Medulla oblongata (tissue), 1 donor: ENCODE measurements around the gene RUNDC1.
"Not testable (repeated sequence)": the region's sequence is repeated elsewhere in the genome, so short reads cannot be mapped to it uniquely, and the experiment has no call there.

Experiments
- DNase-seq: peaks from one replicate; pipeline ENCODE4 v3.0.0-alpha.2; 2015; ENCODE audit errors: extremely low spot score

The RUNDC1 gene

DNA sequence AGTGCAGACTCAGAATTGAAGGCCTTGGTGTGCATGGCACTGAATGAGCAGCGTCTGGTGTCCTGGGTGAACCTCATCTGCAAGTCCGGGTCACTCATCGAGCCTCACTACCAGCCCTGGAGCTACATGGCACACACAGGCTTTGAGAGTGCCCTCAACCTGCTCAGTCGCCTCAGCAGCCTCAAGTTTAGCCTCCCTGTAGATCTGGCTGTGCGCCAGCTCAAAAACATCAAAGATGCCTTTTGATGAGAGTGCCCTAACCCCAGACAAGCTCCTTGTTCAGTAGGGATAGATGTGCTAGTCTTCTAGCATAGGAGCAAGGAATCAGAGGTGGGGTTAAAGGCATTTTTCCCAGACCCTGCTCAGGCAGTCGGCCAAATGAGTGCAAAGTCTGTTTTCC is 11.1 kb downstream of the RUNDC1 start:
- DNase-seq, result no peak

DNA sequence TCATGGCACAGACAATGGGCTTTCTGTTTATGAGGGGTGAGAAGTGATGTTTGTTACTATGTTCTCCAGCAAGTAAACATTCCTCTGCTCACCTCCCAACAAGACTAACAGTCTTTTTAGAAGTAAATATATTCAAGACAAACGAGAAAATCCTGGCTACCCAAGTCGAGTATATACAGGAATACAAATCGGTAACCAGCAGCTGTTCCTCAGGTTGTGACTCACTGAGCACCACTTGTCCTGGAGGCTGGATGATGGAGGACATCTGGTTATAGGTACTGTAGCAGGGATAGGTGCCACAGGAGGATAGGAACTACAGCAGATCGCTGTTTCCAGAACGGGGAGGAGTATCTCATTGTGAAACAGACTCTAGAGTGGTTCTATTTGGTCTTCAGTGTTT is 12.5 kb downstream of the RUNDC1 start:
- DNase-seq, result no peak

DNA sequence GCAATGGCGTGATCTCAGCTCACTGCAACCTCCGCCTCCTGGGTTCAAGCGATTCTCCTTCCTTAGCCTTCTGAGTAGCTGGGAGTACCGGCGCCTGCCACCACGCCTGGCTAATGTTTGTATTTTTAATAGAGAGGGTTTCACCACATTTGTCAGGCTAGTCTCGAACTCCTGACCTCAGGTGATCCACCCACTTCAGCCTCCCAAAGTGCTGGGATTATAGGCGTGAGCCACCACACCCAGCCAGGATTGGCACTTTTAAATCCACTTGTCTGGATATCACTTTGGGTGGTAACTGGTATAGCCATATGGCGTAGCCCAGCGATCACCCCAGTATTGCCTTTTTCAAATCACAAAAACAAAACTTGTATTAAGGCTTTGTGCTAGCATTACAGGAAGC is 13.5 kb downstream of the RUNDC1 start:
- not testable (repeated sequence) for DNase-seq

DNA sequence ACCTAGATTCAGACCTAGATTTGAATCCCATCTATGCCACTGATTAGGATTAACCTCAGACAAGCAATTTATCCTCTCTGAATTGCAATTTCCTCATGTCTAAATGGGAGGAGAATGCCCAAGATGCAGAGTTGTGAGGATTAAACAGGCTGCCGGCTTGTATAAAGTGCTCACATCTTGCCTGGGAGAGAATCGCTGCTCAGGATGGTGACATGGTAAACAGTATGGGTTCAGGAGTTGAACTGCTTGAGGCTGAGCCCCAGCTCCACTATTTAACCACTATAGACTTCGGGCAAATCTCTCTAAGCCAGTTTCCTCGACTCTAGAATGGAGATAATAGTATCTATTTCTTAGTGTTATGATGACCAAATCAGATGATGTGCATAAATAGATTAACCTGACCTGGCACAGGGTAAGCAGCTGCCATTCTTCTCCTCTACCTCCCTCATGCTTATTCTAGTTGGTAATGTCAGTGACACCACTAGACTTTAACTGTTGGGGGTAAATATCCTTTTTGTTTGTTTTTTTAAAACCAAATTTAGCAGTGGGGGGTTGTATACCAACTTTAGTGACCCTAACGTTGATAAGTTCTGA is 17.1 kb downstream of the RUNDC1 start:
- no peak for DNase-seq

DNA sequence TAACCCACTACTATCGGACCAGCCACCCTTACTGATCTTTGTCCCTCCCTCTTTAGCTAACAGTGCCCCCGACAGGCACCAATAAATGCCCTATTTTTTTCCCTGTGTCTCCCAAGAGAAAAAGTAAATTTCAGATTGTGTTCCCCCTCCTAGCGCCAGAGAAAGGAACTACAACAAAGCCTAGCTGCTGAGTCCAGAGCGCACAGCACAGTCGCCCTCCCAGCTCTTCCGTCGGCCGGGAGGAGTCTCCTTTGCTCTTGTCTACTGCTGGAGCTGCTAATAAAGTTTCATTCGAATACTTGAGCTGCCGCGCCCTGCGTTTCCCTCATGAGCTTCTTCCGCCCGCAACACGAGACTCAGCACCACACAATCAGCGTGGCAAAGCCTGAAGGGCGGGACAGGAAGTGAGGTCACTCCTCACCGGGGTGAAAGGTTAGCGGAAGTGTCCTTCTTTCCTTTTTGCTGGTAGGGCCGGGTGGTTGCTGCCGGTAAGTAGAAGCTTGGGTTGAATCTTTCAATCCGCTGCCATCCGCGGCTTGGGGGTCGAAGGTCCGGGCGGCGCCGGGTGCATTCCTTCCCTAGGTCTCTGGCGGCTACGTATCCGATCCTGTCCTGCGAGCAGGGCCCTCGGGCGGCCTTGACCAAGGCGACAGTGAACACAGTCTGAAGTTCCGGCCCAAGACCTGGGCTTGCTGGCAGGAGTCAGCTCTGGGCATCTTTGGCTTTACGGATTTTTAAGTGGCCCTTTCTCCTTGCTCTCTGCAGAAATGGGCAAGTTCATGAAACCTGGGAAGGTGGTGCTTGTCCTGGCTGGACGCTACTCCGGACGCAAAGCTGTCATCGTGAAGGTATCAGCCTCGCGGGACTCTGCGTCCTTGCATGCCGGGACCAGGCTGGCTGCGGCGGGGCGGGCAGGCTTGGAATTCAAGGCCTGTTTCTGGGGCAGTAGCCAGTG is 17.9 kb downstream of the RUNDC1 start, which contains the start of gene RPL27:
Gene RPL27 (plus strand): TSS at position 436 of the 955 bp plus-strand sequence. CDS start 332 bp downstream, at position 768.
- peak; percentile 100 for DNase-seq

DNA sequence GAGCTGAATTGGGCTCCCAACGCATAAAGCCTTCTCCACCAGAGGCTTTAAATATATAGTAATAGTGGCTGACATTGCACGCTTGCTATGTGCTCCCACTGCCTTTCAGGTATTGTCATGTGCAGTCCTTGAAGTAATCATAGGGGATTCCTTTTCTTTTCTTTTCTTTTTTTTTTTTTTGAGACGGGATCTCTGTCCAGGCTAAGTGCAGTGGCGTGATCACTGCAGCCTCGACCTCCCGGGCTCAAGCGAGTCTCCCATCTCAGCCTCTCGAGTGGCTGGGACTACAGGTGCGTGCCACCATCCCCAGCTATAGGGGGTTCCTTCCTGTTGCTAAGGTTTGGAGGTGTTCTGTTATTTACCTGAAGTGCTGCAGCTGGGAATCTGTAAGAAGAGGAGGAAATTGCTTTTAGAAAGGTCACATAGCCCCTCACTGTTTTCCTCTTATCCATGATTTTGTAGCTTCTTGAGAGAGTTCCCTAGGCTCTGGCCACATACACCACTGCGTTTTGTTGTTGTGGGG is 18.7 kb downstream of the RUNDC1 start:
- DNase-seq, result no peak

DNA sequence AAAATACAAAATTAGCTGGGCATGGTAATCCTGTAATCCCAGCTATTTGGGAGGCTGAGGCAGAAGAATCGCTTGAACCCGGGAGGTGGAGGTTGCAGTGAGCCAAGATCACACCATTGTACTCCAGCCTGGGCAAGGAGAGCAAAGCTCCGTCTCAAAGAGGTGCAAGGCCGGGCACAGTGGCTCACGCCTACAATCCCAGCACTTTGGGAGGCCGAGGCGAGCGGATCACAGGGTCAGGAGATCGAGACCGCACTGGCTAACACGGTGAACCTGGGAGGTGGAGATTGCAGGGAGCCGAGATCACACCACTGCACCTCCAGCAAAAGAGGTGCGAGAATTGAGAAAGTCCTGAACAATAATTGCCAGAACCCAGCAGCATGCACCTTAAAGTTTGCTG is 20.5 kb downstream of the RUNDC1 start:
- not testable (repeated sequence) for DNase-seq

DNA sequence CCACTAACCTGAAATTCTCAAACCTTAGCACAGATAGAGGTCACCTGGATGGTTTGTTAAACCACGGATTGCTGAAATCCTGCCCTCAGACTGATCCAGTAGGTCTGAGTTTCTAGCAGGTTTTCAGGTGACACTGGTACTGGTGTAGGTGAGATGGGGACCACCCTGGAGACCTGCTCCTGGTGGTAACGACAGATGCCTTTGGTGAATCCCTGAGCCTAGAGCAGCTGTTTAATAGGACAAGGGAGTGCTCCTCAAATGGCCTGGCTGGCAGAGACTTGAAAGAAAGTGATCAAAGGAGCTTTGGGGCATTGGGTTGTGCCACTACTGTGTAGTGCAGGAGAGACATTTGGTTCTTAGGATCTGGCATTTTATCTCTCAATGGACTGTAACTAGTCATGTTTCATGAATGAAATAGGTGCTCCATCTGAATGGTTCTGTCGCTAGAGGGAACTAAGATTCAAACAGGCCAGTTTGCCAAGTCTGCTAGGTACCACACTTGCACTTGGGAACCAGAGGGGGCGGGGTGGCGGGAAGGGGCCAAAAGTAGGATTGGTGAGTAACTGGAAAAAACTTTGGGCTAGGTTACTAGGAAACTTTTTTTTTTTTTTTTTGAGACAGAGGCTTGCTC is 23.3 kb downstream of the RUNDC1 start:
- no peak for DNase-seq

DNA sequence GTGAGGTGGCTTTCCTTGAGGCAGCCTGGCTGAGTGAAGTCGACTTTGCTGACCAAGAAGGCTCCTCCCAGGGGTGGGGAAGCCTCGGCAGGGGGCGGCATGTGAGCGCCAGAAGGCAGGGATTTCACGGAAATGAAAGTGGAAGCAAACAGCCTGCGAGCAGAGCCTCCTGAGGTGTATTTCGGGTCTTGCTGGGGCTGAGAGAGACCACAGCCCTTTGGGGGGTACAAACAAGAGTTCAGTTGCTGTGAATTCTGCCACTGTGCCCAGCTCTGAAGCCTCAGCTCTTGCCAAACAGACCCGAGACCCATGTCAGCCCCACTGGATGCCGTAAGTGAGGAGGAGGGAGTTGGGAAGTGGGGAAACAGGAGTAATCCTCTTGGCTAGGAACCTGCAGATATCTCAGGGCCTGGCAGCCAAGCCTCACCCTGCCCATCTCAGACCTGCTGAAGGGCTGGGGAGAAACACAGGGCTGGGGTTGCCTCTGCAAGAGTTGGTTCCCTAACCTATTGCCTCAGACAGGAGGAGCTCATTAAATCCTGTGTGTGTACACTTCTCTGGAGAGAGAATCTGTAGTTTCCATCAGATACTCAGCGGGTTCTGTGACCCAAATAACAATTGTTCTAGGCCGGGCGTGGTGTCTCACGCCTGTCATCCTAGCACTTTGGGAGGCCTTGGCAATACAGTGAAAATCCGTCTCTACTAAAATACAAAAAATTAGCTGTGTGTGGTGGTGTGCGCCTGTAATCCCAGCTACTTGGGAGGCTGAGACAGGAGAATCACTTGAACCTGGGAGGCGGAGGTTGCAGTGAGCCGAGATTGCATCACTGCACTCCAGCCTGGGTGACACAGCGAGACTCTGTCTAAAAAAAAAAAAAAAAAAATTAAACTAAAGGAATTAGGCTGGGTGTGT is 26.5 kb downstream of the RUNDC1 start, which contains the start of gene IFI35:
Gene IFI35 (plus strand): TSS at position 146 of the 913 bp plus-strand sequence. CDS start 164 bp downstream, at position 310.
- DNase-seq, result peak; percentile 89

DNA sequence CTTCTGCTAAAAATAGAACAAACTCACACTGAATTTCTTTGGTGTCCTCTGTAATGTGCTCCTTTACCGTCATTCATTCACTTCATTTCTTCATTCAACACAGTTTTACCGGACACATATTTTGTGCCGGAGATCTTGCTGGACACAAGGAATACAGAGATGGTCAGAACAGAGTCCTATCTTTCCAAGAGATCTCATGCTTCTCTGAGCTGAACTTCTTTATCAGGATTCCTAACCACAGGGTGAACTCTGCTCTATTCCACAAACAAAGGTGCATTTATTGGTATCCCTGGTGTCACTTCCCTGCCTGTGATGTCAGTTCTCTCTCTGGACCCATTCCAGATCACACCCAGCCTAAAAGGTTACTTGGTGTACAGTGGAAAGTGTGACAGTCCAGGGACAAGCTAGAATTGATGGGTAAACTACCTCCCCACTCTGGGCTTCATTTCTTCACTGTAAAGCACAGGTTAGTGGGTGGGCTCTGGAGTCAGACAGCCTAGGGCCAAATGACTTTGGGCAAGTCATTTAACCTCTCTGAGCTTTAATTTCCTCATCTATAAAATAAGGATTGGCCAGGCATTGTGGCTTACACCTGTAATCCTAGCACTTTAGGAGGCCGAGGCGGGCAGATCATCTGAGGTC is 30.4 kb downstream of the RUNDC1 start:
- DNase-seq, result no peak

DNA sequence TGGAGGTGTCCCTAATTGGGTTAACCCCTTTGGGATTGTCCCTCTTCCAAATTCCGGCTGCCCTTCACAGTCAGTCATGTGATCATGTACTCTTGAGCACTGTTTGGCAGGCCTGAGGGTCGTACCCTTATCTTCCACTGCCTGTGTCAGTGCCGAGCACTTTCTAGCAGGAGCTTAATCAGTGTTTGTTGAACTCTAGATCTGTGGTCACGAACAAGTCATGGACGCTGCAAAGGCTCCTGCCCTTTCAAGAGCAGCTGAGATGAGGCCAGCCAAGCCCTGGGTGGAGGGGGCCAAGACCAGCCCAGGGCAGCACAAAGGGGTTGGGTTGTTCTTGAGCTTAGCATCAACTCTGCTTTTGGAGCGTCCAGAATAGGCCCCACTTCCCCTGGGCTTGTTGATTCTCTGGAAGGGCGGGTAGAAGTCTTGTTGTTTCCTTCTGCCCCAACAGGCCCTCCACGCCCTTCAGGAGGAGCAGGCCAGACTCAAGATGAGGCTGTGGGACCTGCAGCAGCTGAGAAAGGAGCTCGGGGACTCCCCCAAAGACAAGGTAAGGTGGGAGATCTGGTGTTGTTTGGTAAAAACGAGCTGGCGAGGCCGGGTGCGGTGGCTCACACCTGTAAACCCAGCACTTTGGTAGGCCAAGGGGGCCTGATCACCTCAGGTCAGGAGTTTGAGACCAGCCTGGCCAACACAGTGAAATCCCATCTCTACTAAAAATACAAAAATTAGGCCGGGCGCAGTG is 31.5 kb downstream of the RUNDC1 start:
- no peak for DNase-seq

DNA sequence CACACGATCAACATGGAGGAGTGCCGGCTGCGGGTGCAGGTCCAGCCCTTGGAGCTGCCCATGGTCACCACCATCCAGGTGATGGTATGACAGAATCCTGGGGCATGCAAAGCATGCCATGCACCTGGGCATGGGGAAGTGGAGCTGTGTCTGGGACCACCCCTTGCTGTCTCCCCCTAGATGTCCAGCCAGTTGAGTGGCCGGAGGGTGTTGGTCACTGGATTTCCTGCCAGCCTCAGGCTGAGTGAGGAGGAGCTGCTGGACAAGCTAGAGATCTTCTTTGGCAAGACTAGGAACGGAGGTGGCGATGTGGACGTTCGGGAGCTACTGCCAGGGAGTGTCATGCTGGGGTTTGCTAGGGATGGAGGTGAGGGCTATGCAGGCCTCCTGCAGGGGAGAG is 32.9 kb downstream of the RUNDC1 start:
- DNase-seq, result no peak

DNA sequence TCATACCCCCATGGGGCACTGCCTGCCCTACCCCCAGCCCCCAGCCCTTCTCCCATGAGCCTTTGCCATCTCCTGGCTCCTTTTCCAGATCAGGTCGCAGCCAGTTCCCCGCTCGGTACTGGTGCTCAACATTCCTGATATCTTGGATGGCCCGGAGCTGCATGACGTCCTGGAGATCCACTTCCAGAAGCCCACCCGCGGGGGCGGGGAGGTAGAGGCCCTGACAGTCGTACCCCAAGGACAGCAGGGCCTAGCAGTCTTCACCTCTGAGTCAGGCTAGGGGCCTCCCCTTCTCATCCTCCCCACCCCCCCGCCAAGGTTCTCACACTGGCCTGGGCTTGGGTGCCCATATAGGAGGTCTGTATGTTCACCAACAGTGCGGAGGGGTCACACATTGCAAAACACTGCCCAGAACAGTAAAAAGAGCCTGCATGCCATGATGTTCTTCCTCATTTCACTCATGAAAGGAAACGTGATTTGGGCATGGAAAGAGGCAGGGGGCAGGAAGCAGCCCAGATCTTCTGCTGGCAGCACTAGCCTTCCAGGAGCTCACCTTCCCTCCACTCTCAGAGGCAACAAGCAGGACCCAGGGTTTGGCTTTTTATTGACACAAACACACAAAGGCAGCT is 33.8 kb downstream of the RUNDC1 start:
- DNase-seq, result no peak

DNA sequence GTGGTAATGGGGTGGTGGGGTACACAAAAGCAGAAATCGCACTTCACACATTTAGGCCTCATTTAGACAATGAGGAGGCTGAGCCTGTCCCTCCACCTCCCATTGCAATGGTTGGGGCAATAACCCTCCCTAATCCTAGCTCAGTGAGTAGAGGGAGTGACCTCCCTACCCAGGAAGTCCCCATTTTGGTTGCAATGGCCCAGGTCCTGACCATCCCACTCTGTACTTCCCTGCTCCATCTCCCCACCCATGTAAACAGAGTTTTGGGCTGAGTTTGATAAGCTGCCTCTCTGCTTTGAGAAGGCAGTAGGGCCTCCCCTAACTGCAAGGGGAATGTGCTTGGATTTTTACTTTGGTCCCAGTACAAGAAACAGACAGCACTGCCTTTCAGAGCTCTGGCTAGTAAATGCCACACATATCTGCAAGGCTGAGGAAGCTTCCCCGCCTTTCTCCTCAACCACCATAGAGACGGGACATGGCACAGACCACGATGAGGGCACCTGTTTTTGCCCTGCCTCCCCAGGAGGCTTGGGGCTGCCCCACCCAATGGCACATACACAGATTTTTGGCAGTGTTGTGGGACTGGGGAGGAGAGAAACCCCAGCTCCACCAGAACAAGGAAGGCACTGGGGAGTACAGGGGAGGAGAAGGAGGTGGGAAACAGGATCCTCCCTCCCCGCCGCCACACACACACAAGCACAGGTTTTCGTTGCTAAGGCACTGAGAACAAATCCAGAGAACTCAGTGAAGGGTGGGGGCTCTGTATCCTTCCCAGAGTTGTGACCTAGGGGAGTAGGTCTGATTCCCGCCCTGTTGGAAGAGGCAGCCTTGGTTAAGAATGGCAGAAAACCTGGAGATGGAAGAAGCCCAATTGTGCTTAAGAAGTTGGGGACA is 34.5 kb downstream of the RUNDC1 start:
- no peak for DNase-seq

DNA sequence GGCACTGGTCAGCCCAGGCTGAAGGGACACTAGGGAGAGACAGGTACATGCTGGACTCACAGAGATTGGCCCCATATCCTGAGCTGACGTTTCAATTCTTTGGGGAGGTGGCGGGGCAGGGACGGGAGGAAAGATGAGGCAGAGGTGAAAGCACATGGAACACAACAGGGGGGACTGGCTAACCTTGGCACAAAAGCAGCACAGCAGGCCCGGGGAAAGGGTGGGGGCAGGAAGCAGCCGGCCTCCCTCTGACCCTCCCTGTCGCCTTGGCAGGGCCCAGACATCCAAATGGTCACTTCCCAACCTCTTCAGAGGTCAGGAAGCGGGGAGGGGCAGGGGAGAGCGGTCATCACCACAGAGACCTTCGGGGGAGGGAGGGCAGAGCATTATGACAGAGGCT is 35.2 kb downstream of the RUNDC1 start:
- no peak for DNase-seq

DNA sequence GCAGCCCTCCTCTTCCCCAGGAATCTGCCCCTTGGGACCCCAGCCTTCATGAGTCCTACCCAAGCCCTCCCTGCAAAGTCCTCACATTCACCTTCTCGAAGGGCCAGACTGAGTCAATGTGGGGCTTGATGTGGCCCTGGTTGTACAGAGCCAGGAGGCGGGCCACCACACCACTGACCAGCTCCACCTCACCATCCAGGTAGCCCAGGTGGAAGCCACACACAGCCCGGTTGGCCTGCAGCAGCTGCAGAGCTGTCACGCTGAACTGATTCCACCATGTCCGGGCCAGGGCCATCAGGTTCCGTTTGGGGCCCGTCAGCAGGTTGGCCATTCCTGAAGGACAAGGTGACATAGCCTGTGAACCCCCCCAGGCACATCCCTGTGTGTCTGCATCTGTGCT is 35.9 kb downstream of the RUNDC1 start:
- DNase-seq, result no peak

DNA sequence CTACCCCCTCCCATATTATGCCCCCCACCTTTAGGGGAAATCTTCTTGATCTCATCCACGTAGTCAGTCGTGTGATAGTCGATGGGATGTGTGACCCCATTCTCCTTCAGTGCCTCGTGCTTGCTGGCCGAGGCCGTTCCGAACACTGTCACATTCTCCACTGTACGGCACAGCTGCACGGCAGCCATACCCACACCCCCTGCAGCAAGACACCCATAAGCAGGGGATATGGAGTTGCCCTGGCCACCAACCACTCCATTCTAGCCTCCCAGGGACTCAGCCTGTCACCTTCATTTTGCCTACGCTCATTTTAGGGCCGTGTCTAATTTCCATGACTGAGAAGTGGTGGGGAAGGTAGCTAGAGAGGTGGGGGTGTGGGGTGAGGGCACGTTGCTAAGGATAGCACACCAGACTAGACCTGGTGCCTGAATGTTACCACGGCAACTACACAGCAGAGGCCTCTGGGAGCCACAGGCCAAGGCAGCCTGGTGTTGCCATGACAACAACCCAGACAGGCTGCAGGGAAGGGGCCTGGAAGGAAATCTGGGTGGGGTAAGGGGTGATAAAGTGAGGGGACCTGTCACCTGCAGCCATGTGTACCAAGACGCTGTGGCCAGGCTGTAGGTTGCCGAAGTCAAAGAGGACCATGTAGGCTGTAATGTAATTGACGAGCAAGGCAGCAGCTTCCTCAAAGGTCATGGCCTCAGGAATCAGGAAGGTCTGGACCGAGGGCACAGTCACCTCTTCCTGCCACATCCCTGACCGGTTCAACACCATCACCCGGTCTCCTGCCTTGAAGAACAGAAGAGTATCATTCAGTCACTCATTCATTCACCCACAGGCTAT is 37.9 kb downstream of the RUNDC1 start:
- no peak for DNase-seq
